ENCODE measurements around the gene MCUR1. TPM values are rescaled to one million over a fixed set of nuclear protein-coding genes. Genes with fewer than 3 reads are reported as not detected.
A peak's percentile ranks its signal among the peaks of the same experiment; 100 is the strongest.

MCUR1 gene
- total RNA-seq, 1 donor from 2014 or later: 20.6 TPM

DNA sequence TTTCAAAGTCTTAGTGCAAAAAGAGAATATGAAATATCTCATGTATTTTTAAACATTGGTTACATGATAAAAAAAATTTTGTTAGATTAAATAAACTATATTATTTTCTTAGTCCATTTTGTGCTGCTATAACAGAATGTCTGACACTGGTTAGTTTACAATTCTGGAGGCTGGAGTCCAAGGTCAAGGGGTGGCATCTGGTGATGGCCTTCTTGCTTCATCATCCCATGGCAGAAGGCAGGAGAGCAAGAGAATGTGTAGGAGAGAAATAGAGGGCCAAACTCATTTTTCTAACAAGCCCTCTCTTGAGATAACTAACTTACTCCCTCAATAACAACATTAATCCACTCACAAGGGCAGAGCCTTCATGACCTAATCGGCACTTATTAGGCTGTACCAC, 11.5 kb upstream of the MCUR1 start:
- Mint-ChIP-seq H3K27me3 (no peaks in the 10 kb centered on the region), H3K4me3 (ENCODE audit: low read depth) (no peak overlapping the region), H3K36me3 (ENCODE audit: insufficient read depth) (peaks cover 3% of the 10 kb centered on the region), H3K27ac (no peak overlapping the region), H3K9me3 (ENCODE audit: low read depth) (peaks cover 16% of the 10 kb centered on the region), H3K4me1 (ENCODE audit: low read depth) (no peaks in the 10 kb centered on the region)
- TF ChIP-seq, protein P1, sequence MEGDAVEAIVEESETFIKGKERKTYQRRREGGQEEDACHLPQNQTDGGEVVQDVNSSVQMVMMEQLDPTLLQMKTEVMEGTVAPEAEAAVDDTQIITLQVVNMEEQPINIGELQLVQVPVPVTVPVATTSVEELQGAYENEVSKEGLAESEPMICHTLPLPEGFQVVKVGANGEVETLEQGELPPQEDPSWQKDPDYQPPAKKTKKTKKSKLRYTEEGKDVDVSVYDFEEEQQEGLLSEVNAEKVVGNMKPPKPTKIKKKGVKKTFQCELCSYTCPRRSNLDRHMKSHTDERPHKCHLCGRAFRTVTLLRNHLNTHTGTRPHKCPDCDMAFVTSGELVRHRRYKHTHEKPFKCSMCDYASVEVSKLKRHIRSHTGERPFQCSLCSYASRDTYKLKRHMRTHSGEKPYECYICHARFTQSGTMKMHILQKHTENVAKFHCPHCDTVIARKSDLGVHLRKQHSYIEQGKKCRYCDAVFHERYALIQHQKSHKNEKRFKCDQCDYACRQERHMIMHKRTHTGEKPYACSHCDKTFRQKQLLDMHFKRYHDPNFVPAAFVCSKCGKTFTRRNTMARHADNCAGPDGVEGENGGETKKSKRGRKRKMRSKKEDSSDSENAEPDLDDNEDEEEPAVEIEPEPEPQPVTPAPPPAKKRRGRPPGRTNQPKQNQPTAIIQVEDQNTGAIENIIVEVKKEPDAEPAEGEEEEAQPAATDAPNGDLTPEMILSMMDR (IDR thresholded peaks at IDR 0.05; ENCODE audit: unreplicated experiment): no peak
- DNase-seq (ENCODE audit: low spot score, unreplicated experiment): no peak

- no peak for DNase-seq (ENCODE audit: low spot score, unreplicated experiment)
- H3K27me3 Mint-ChIP-seq: no peaks in the 10 kb centered on the region
- no peaks in the 10 kb centered on the region for H3K9me3 Mint-ChIP-seq (ENCODE audit: low read depth)
- no peak overlapping the region for H3K27ac Mint-ChIP-seq
- H3K4me3 Mint-ChIP-seq (ENCODE audit: low read depth): no peak overlapping the region
- H3K36me3 Mint-ChIP-seq (ENCODE audit: insufficient read depth): no peaks in the 10 kb centered on the region
- TF ChIP-seq, protein P1 (IDR thresholded peaks at IDR 0.05; ENCODE audit: unreplicated experiment): no peak
- H3K4me1 Mint-ChIP-seq (ENCODE audit: low read depth): peaks cover 7% of the 10 kb centered on the region
Observed at GRCh38 chr6:13818341-13818740, 4.0 kb upstream of the MCUR1 start.

- H3K36me3 Mint-ChIP-seq (ENCODE audit: insufficient read depth): no peaks in the 10 kb centered on the region
- no peaks in the 10 kb centered on the region for H3K9me3 Mint-ChIP-seq (ENCODE audit: low read depth)
- no peak for DNase-seq (ENCODE audit: low spot score, unreplicated experiment)
- TF ChIP-seq, protein P1 (IDR thresholded peaks at IDR 0.05; ENCODE audit: unreplicated experiment): no peak
- peak overlapping the region; percentile 83 for H3K4me3 Mint-ChIP-seq (ENCODE audit: low read depth)
- peaks cover 16% of the 10 kb centered on the region for H3K4me1 Mint-ChIP-seq (ENCODE audit: low read depth)
- peak overlapping the region; percentile 95 for H3K27ac Mint-ChIP-seq
- no peaks in the 10 kb centered on the region for H3K27me3 Mint-ChIP-seq
Observed at GRCh38 chr6:13814938-13815575, 700 bp upstream of the MCUR1 start.

- Mint-ChIP-seq H3K9me3 (ENCODE audit: low read depth) (no peaks in the 10 kb centered on the region), H3K4me1 (ENCODE audit: low read depth) (peaks cover 20% of the 10 kb centered on the region), H3K27ac (peak overlapping the region; percentile 96), H3K27me3 (no peaks in the 10 kb centered on the region), H3K4me3 (ENCODE audit: low read depth) (peak overlapping the region; percentile 93), H3K36me3 (ENCODE audit: insufficient read depth) (no peaks in the 10 kb centered on the region)
- TF ChIP-seq, protein P1 (IDR thresholded peaks at IDR 0.05; ENCODE audit: unreplicated experiment): no peak
- no peak for DNase-seq (ENCODE audit: low spot score, unreplicated experiment)
Observed at GRCh38 chr6:13813621-13814175, 659 bp downstream of the MCUR1 start.

GRCh38 chr6:13813026-13813425, 1.3 kb downstream of the MCUR1 start:
- Mint-ChIP-seq H3K27me3 (no peaks in the 10 kb centered on the region), H3K9me3 (ENCODE audit: low read depth) (no peaks in the 10 kb centered on the region), H3K36me3 (ENCODE audit: insufficient read depth) (no peaks in the 10 kb centered on the region), H3K4me1 (ENCODE audit: low read depth) (peaks cover 22% of the 10 kb centered on the region), H3K27ac (peak overlapping the region; percentile 93), H3K4me3 (ENCODE audit: low read depth) (peak overlapping the region; percentile 93)
- TF ChIP-seq, protein P1 (IDR thresholded peaks at IDR 0.05; ENCODE audit: unreplicated experiment): no peak
- no peak for DNase-seq (ENCODE audit: low spot score, unreplicated experiment)
